GM13976 (cell line): ENCODE data around the gene SCRN2.

Experiments used
- DNase-seq: peaks from one replicate; pipeline ENCODE4 v3.0.0; 2012; ENCODE audit warnings: low spot score
- CTCF ChIP-seq: IDR thresholded peaks from 2 replicates; pipeline ENCODE4 v1.5.1; 2012; ENCODE audit warnings: borderline replicate concordance, mild to moderate bottlenecking; ENCODE audit not compliant: insufficient read depth; ENCODE audit errors: extremely low read depth, missing control alignments, control extremely low read depth
- in situ Hi-C: fragments of 300-500 bp; cut with MboI; formaldehyde crosslinking; loops from one replicate; pipeline ENCODE4 v1.12.0; 2022; ENCODE audit warnings: low sequenced_read_pairs, mixed read lengths, inconsistent platforms; ENCODE audit not compliant: unreplicated experiment

The SCRN2 gene

GRCh38 chr17:47875011-47875985, 34.2 kb upstream of the SCRN2 start:
- DNase-seq = no peak
- no peak for TF ChIP-seq CTCF
- in situ Hi-C loops = no loop called here

- no peak for TF ChIP-seq CTCF
- no peak for DNase-seq
- in situ Hi-C loops = no loop called here
Observed at GRCh38 chr17:47873200-47874090, 32.4 kb upstream of the SCRN2 start.

- no peak for DNase-seq
- in situ Hi-C loops = no loop called here
- no peak for TF ChIP-seq CTCF
Observed at GRCh38 chr17:47872651-47873161, 31.6 kb upstream of the SCRN2 start.

GRCh38 chr17:47872019-47872650, 31.1 kb upstream of the SCRN2 start:
- DNase-seq = no peak
- in situ Hi-C loops = no loop called here

GRCh38 chr17:47871048-47871447, 30.0 kb upstream of the SCRN2 start:
- no peak for DNase-seq
- TF ChIP-seq CTCF = no peak
- in situ Hi-C loops = no loop called here

More at GRCh38 chr17:47872019-47872650, 31.1 kb upstream of the SCRN2 start:
- TF ChIP-seq CTCF = no peak

GRCh38 chr17:47870056-47870455, 29.0 kb upstream of the SCRN2 start:
- TF ChIP-seq CTCF = no peak
- no peak for DNase-seq
- in situ Hi-C loops = no loop called here
